ENCODE measurements around the gene RAB31. TPM values are rescaled to one million over a fixed set of nuclear protein-coding genes. Genes with fewer than 3 reads are reported as not detected.
A peak's percentile ranks its signal among the peaks of the same experiment; 100 is the strongest.

RAB31 gene
- total RNA-seq, 4 donors from 2014 or later = 17.4 to 76.0 (median 45.0) TPM

DNA sequence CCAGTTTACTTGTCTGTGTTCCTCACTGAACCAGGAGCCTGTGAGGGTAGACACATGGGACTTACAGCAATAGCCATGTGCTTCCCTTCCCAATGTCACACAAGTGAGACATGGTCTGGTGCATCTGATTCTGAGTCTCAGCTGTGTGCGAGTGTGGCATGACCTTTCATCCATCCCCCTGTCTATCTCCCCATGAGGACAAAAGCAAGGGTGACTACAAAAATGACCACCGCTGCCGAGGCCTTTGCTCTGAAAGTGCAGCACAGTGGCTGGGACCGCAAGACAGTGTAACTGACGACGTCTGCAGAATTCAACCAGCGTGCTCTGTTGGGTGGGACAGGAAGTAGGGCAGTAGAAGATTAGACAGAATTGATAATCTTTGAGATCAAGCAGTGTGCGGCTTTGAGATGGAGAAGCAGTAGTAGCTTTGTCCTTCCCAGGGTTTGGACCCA lies 50.5 kb downstream of the RAB31 start:
- Histone ChIP-seq H3K27me3 (no peaks in the 10 kb centered on the region), H3K4me3 (no peak overlapping the region), H3K4me1 (peaks cover 0 to 15% (median 0%) of the 10 kb centered on the region in 3 donors), H3K36me3 (no peaks in the 10 kb centered on the region), H3K27ac (no peak overlapping the region), H3K9me3 (no peaks in the 10 kb centered on the region)
- TF ChIP-seq POLR2A (IDR thresholded peaks at IDR 0.05) (no peak), CTCF (IDR thresholded peaks at IDR 0.05) (no peak)
- intact Hi-C loops (cut with DNase I) = no loop called here
- WGBS, 2 donors = 82 to 95% methylated on average over 6 to 8 of the region's 8 CpGs
- DNase-seq = no peak

DNA sequence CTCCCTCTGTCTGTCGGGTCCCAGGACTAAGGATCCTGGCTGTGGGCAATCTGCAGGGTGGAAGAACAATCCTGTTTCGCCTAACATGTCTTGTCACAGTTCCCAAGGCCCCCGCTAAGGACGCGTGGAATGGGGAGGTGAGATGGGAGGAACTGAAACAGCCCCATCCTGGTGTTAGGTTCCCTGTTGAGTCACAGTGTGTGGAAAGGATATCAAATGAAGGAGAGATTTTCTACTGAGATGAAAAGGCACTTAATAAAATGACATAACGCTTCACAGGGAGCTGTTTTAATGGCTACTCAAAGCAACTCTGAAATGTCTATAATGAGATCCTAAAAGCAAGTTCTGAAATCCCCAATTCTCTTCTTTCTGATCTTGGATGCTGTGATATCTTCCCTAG lies 52.5 kb downstream of the RAB31 start:
- no peak for DNase-seq
- Histone ChIP-seq H3K36me3 (no peaks in the 10 kb centered on the region), H3K27ac (no peak overlapping the region), H3K27me3 (no peaks in the 10 kb centered on the region), H3K4me1 (peaks cover 0 to 15% (median 0%) of the 10 kb centered on the region in 3 donors), H3K4me3 (no peak overlapping the region), H3K9me3 (no peaks in the 10 kb centered on the region)
- 73 to 89% methylated on average over 3 to 6 of the region's 6 CpGs for WGBS, 2 donors
- intact Hi-C loops (cut with DNase I) = no loop called here
- TF ChIP-seq CTCF (IDR thresholded peaks at IDR 0.05) (no peak), POLR2A (IDR thresholded peaks at IDR 0.05) (no peak)

DNA sequence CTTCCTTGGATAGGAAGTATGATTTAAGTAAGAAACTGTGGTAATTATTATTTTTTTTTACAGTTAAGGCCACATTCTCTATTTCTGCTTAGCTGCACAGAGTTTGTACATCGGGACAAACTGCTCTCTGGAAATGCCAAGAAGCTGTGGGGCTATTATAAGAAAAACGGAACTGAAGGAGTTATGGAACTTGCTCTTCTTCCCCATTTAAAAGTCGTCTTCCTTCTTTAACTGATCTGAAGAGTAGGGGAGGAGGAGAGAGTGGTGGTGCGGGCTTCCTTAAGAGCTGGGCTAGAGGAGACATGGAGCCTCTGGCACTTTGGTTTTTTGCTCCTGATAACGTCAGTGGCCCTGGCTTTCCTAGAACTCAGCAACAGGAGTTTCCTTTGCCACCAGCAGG lies 54.4 kb downstream of the RAB31 start:
- WGBS, 2 donors = 75 to 78% methylated on average over 4 to 5 of the region's 5 CpGs
- intact Hi-C loops (cut with DNase I) = no loop called here
- no peak for DNase-seq
- no peak overlapping the region for H3K4me3 ChIP-seq
- no peaks in the 10 kb centered on the region for H3K27me3 ChIP-seq
- H3K36me3 ChIP-seq = no peaks in the 10 kb centered on the region
- peak overlapping the region in 1 of 4 donors; percentile 62 for H3K27ac ChIP-seq
- H3K9me3 ChIP-seq = no peaks in the 10 kb centered on the region
- TF ChIP-seq CTCF (IDR thresholded peaks at IDR 0.05) = no peak
- no peak for TF ChIP-seq POLR2A (IDR thresholded peaks at IDR 0.05)
- peaks cover 0 to 8% (median 0%) of the 10 kb centered on the region in 3 donors for H3K4me1 ChIP-seq

DNA sequence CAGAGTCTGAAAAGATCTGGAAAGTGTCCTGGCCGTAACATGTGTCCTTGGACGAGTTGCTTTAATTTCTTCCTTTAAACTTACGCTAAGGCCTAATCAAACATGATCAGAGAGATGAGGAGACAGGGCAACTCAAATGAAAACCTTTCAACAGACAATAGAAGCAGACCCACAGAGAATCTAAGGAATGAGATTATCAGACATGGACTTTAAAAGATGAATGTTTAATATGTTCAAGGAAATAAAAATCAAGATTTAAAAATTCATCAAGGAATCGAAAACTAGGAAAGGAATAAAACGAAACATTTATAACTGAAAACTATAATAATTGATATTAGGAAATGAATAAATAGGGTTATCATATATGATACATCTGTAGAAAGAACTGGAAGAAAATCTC lies 55.1 kb downstream of the RAB31 start:
- WGBS, 2 donors = 92 to 97% methylated on average over 5 of the region's 5 CpGs
- peaks cover 0 to 2% (median 0%) of the 10 kb centered on the region in 3 donors for H3K4me1 ChIP-seq
- intact Hi-C loops (cut with DNase I) = no loop called here
- no peaks in the 10 kb centered on the region for H3K9me3 ChIP-seq
- TF ChIP-seq POLR2A (IDR thresholded peaks at IDR 0.05) (no peak), CTCF (IDR thresholded peaks at IDR 0.05) (no peak)
- no peak for DNase-seq
- H3K36me3 ChIP-seq = no peaks in the 10 kb centered on the region
- no peak overlapping the region for H3K4me3 ChIP-seq
- H3K27ac ChIP-seq = no peak overlapping the region
- no peaks in the 10 kb centered on the region for H3K27me3 ChIP-seq

DNA sequence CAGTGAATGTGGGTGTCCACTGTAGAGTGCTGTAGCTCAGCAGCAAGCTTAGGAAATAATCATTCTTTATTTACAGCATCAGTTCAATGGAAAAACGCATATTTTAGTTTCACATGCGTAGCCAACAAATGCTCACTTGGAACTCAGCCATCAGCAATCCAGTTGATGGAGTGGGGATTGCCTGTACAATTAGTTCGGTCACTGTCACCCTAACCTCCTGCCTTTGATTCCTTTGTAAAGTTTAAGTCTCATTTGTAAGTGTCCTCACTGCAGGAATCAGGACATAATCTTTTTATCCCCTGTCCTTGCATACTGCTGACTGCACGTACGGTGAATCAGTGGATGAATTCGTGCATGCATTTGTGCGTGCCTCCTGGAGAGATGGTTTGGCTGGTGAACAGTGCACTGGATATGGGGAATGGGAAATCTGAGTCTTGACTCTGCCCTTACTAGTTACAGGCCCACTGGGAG lies 55.9 kb downstream of the RAB31 start:
- TF ChIP-seq CTCF (IDR thresholded peaks at IDR 0.05) (no peak), POLR2A (IDR thresholded peaks at IDR 0.05) (no peak)
- H3K27me3 ChIP-seq = no peaks in the 10 kb centered on the region
- H3K4me3 ChIP-seq = no peak overlapping the region
- H3K9me3 ChIP-seq = no peaks in the 10 kb centered on the region
- H3K4me1 ChIP-seq = no peaks in the 10 kb centered on the region
- H3K27ac ChIP-seq = peak overlapping the region in 1 of 4 donors; percentile 16
- intact Hi-C loops (cut with DNase I) = no loop called here
- DNase-seq = no peak
- WGBS, 2 donors = 56 to 71% methylated on average over 7 of the region's 7 CpGs
- no peaks in the 10 kb centered on the region for H3K36me3 ChIP-seq
